22Rv1 (cell line): Measurements from ENCODE around the gene SPATA46.

Source experiments
- CTCF ChIP-seq: fragments of 450-650 bp; IDR thresholded peaks from 2 replicates; pipeline ENCODE4 v1.5.1; 2017; ENCODE audit warnings: mild to moderate bottlenecking
- ZFX ChIP-seq: fragments of 450-650 bp; IDR thresholded peaks from 2 replicates; pipeline ENCODE4 v1.6.1; 2017; ENCODE audit warnings: antibody characterized with exemption, borderline replicate concordance

GRCh38 chr1:162370721-162371120, 5.9 kb downstream of the SPATA46 start:
- TF ChIP-seq CTCF (no peak), ZFX (no peak)
